HepG2 (cell line): Measurements from ENCODE around the gene ANKRD65. TPM values are rescaled to one million over a fixed set of nuclear protein-coding genes. Genes with fewer than 3 reads are reported as not detected.

Experiments used
- EP300 ChIP-seq, 3 experiments: sonication (generic) in 1 of 3; formaldehyde crosslinking in 1 of 3; IDR thresholded peaks; 2 replicates each; pipeline versions ENCODE4 v1.5.1 to v1.6.1; 2011 to 2020; ENCODE audit warnings: low read depth in 2 of 3, low read length in 2 of 3, borderline replicate concordance in 1 of 3, improper control_type of control experiment in 1 of 3, mild to moderate bottlenecking in 1 of 3, missing genetic modification reagents in 1 of 3, moderate library complexity in 1 of 3
- MZF1 ChIP-seq: sonication (generic); formaldehyde crosslinking; IDR thresholded peaks from 2 replicates; pipeline ENCODE4 v1.8.1; 2023; ENCODE audit warnings: mild to moderate bottlenecking, missing genetic modification reagents, borderline replicate concordance
- PCBP1 ChIP-seq: fragments of 200-400 bp; formaldehyde crosslinking; IDR thresholded peaks from 2 replicates; pipeline ENCODE4 v1.6.1; 2017; ENCODE audit warnings: mild to moderate bottlenecking, low read depth, low read length, borderline replicate concordance
- RBFOX2 ChIP-seq: fragments of 200-400 bp; formaldehyde crosslinking; IDR thresholded peaks from 2 replicates; pipeline ENCODE4 v1.6.1; 2017; ENCODE audit warnings: low read depth, mild to moderate bottlenecking, low read length
- REXO4 ChIP-seq: sonication (generic); formaldehyde crosslinking; IDR thresholded peaks from 2 replicates; pipeline ENCODE4 v1.8.0; 2022; ENCODE audit warnings: missing genetic modification reagents, mild to moderate bottlenecking, borderline replicate concordance
- SMYD3 ChIP-seq: sonication (generic); formaldehyde crosslinking; IDR thresholded peaks from 2 replicates; pipeline ENCODE4 v1.8.1; 2023; ENCODE audit warnings: mild to moderate bottlenecking, missing genetic modification reagents
- THAP11 ChIP-seq: IDR thresholded peaks from 2 replicates; pipeline ENCODE4 v1.6.1; 2016; ENCODE audit warnings: missing biosample characterization, missing genetic modification reagents
- ZNF772 ChIP-seq: sonication (generic); formaldehyde crosslinking; IDR thresholded peaks from 2 replicates; pipeline ENCODE4 v1.5.0; 2020; ENCODE audit warnings: mild to moderate bottlenecking, missing genetic modification reagents
- polyA plus RNA-seq, 8 experiments: library from polyadenylated mRNA; depleted of rRNA in 3 of 8; stranded (reverse) in 7 of 8; unstranded in 1 of 8; fragments of >200 nt; fragmentation: Illumina TruSeq in 4 of 8; extraction: Trizol in 4 of 8; gene quantifications; 2 replicates each; pipeline versions ENCODE4 v1.2.1 to v1.2.3, GENCODE V29; 2011 to 2016; ENCODE audit warnings: low read depth in 4 of 8, missing spikeins in 1 of 8, mixed read lengths in 1 of 8; ENCODE audit not compliant: insufficient read depth in 1 of 8
- total RNA-seq, 5 experiments: library from RNA; depleted of rRNA; stranded (reverse); fragments of >200 nt; fragmentation: Illumina TruSeq; extraction: Trizol; gene quantifications; 2 replicates each; pipeline ENCODE4 v1.2.3, GENCODE V29; 2016; ENCODE audit warnings: low read depth in 1 of 5
- TF ChIP-seq, protein P1 (sequence below): sonication (generic); formaldehyde crosslinking; IDR thresholded peaks from 2 replicates; pipeline ENCODE4 v1.4.0; 2020; ENCODE audit warnings: mild to moderate bottlenecking, missing genetic modification reagents
- TF ChIP-seq, protein P2 (sequence below): sonication (generic); formaldehyde crosslinking; IDR thresholded peaks from 2 replicates; pipeline ENCODE4 v1.5.0; 2020; ENCODE audit warnings: missing genetic modification reagents
- TF ChIP-seq, protein P3 (sequence below): sonication (generic); formaldehyde crosslinking; IDR thresholded peaks from 2 replicates; pipeline ENCODE4 v1.4.0; 2020; ENCODE audit warnings: missing genetic modification reagents
- TF ChIP-seq, protein P4 (sequence below): IDR thresholded peaks from 2 replicates; pipeline ENCODE4 v1.6.1; 2016; ENCODE audit warnings: control low read depth
- TF ChIP-seq, protein P5 (sequence below): sonication (generic); formaldehyde crosslinking; IDR thresholded peaks from 2 replicates; pipeline ENCODE4 v1.9.0; 2021; ENCODE audit warnings: missing genetic modification reagents, mild to moderate bottlenecking, borderline replicate concordance

Gene ANKRD65
- total and polyA plus RNA-seq, 2 of the 13 experiments (the other 11 are each of a cell fraction or from before 2014, with no cell fraction given): 12.1 to 30.1 TPM

DNA sequence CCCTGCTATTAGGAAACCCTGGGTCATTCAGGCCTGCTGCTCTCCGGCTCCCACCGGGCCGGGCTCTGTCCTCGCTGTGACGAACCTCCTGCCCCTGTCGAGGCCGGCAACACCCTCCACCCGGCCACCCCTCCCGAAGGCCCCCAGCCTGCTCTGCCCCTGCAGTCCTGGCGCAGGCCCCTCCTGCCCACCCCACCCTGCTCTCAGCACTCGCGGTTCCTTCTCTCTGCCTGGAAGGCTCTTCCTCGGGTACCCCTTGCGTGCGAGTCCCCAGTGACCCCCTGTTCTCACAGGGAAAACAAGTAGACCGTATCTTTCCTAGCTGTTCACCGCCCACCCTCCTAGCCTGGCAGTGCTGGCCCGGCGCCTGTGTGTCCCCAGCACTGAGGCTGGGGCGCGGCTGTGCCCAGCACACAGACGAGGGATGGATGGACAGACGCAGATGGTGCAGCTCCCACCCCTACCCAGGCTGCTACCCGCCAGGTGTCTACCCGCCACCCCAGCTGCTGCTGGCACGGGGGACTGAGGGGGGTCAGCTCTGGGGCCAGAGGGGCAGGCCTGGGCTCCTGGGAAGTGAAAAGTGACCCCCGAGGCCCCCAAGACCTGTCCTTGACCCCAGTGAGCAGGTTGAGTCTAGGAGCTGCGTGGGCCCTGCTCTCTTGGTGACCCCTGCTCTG is 11.3 kb upstream of the ANKRD65 start (continued):
- TF ChIP-seq, protein P1, sequence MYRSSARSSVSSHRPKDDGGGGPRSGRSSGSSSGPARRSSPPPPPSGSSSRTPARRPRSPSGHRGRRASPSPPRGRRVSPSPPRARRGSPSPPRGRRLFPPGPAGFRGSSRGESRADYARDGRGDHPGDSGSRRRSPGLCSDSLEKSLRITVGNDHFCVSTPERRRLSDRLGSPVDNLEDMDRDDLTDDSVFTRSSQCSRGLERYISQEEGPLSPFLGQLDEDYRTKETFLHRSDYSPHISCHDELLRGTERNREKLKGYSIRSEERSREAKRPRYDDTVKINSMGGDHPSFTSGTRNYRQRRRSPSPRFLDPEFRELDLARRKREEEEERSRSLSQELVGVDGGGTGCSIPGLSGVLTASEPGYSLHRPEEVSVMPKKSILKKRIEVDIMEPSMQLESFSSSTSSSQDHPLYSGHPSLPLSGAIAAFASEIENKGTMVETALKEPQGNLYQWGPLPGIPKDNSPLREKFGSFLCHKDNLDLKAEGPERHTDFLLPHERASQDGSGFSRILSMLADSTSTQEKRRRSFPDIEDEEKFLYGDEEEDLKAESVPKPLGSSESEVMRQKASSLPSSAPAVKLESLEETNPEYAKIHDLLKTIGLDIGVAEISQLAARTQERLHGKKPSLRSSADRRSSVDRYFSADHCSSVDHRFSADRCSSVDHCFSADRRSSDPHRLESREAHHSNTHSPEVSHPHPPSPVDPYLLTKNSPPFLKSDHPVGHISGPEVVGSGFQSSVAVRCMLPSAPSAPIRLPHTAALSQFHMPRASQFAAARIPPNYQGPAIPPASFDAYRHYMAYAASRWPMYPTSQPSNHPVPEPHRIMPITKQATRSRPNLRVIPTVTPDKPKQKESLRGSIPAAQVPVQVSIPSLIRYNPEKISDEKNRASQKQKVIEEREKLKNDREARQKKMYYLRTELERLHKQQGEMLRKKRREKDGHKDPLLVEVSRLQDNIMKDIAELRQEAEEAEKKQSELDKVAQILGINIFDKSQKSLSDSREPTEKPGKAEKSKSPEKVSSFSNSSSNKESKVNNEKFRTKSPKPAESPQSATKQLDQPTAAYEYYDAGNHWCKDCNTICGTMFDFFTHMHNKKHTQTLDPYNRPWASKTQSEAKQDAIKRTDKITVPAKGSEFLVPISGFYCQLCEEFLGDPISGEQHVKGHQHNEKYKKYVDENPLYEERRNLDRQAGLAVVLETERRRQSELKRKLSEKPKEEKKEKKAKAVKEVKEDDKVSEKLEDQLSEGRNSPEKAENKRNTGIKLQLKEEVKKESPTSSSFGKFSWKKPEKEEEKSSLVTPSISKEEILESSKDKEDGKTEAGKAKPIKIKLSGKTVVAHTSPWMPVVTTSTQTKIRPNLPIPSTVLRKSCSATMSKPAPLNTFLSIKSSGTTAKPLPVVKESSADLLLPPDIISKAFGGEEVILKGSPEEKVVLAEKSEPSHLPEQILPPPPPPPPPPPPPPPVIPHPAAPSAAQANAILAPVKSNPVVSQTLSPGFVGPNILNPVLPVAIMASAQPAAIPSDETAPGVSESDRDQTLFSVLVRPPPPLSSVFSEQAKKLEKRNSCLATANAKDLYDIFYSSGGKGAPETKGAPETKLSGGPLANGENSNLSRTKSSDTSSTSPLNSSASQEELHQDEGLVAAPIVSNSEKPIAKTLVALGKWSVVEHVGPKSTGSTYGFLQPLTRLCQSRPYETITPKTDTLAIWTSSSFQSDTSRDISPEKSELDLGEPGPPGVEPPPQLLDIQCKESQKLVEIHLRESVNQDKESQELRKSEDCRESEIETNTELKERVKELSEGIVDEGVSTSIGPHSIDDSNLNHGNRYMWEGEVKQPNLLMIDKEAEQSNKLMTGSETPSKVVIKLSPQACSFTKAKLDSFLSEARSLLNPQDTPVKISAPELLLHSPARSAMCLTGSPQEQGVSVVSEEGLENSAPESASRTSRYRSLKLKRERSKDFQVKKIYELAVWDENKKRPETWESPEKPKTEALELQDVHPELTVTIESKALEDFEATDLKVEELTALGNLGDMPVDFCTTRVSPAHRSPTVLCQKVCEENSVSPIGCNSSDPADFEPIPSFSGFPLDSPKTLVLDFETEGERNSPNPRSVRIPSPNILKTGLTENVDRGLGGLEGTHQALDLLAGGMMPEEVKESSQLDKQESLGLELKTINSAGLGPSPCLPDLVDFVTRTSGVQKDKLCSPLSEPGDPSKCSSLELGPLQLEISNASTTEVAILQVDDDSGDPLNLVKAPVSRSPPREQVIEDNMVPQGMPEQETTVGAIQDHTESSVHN (CRISPR knock-in tag): no peak
- TF ChIP-seq THAP11 (no peak), REXO4 (CRISPR knock-in tag) (no peak), SMYD3 (CRISPR knock-in tag) (no peak), RBFOX2 (peak; percentile 78), ZNF772 (CRISPR knock-in tag) (peak; percentile 69; the same call in 1 of the 2 replicates), EP300 (IDR thresholded peaks at IDR 0.05; ENCODE audit: low read depth in 2 of 2, low read length in 2 of 2) (0 out of 4 replicates have a peak, but pooled peaks of 1 of the 2 experiments have one; percentile 0), EP300 (CRISPR knock-in tag; IDR thresholded peaks at IDR 0.05; ENCODE audit: borderline replicate concordance) (no peak), MZF1 (0 out of 2 replicates have a peak, but pooled peaks have one; percentile 16), PCBP1 (no peak)
- TF ChIP-seq, protein P2, sequence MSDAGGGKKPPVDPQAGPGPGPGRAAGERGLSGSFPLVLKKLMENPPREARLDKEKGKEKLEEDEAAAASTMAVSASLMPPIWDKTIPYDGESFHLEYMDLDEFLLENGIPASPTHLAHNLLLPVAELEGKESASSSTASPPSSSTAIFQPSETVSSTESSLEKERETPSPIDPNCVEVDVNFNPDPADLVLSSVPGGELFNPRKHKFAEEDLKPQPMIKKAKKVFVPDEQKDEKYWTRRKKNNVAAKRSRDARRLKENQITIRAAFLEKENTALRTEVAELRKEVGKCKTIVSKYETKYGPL: no peak
- TF ChIP-seq, protein P3, sequence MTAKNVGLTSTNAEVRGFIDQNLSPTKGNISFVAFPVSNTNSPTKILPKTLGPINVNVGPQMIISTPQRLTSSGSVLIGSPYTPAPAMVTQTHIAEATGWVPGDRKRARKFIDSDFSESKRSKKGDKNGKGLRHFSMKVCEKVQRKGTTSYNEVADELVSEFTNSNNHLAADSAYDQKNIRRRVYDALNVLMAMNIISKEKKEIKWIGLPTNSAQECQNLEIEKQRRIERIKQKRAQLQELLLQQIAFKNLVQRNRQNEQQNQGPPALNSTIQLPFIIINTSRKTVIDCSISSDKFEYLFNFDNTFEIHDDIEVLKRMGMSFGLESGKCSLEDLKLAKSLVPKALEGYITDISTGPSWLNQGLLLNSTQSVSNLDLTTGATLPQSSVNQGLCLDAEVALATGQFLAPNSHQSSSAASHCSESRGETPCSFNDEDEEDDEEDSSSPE (CRISPR knock-in tag): 0 out of 2 replicates have a peak, but pooled peaks have one; percentile 0
- TF ChIP-seq, protein P4, sequence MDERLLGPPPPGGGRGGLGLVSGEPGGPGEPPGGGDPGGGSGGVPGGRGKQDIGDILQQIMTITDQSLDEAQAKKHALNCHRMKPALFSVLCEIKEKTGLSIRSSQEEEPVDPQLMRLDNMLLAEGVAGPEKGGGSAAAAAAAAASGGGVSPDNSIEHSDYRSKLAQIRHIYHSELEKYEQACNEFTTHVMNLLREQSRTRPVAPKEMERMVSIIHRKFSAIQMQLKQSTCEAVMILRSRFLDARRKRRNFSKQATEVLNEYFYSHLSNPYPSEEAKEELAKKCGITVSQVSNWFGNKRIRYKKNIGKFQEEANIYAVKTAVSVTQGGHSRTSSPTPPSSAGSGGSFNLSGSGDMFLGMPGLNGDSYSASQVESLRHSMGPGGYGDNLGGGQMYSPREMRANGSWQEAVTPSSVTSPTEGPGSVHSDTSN (CRISPR knock-in tag): no peak
- TF ChIP-seq, protein P5, sequence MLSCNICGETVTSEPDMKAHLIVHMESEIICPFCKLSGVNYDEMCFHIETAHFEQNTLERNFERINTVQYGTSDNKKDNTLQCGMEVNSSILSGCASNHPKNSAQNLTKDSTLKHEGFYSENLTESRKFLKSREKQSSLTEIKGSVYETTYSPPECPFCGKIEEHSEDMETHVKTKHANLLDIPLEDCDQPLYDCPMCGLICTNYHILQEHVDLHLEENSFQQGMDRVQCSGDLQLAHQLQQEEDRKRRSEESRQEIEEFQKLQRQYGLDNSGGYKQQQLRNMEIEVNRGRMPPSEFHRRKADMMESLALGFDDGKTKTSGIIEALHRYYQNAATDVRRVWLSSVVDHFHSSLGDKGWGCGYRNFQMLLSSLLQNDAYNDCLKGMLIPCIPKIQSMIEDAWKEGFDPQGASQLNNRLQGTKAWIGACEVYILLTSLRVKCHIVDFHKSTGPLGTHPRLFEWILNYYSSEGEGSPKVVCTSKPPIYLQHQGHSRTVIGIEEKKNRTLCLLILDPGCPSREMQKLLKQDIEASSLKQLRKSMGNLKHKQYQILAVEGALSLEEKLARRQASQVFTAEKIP (CRISPR knock-in tag): no peak
